ENCODE results near the gene IFNA16. TPM values are rescaled to one million over a fixed set of nuclear protein-coding genes. Genes with fewer than 3 reads are reported as not detected.
"Not testable (repeated sequence)": the region's sequence is repeated elsewhere in the genome, so short reads cannot be mapped to it uniquely, and the experiment has no call there.

The IFNA16 gene
- total RNA-seq, 2 experiments from 2014 or later: not detected

DNA sequence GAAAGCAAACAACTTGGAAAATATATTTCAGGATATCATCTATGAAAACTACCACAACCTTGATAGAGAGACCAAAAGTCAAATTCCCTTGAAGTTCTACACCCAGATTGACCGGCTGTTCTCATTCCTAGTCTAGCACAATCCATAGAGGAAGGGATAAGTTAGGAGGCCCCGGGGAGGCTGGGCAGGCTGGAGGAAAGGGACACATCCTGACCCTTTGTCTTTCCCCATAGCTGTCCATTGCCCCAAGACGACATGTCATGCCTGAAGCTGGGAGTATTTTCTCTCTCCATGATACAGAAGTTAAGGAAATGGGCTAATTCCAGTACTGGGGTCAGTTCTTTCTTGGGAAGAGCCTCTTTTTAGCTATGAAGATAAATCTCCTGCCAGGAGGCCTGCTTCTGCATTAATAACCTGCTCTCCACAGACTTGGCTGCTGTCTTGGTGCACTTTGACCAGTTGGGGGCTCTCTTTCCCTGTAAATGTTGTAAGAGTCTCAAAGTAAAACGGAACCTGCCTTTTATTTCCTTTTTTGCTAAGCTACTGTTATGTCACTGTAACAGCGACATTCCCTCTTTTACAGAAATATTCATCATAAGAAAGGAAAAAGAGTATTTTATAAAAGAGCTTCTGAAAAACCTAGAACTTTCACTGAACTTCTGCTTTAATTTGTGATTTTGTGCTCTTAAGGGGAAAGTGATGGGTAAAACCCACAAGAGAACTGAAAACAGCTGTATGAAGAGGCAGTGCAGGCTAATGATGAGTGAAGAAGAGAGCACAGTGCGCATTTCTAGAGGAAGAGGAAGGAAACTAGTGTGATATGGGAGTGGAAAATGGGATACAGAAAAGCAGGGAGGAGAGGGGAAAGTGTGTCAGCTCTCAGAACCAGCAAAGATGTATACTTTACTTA, 22.0 kb downstream of the IFNA16 start:
- H3K4me1 Mint-ChIP-seq (ENCODE audit: low read depth); H3K36me3 ChIP-seq (ENCODE audit: insufficient read depth, low read length); H3K27me3 Mint-ChIP-seq; H3K27ac ChIP-seq (ENCODE audit: low read depth in 1 of 2, low read length in 2 of 2); H3K36me3 Mint-ChIP-seq (ENCODE audit: low read depth); H3K9me3 ChIP-seq (ENCODE audit: control insufficient read depth in 1 of 2, insufficient read depth in 1 of 2, low read length in 2 of 2); H3K4me1 ChIP-seq (ENCODE audit: insufficient read depth, low read length); H3K4me3 ChIP-seq (ENCODE audit: low read length); H3K9me3 Mint-ChIP-seq; H3K27me3 ChIP-seq (ENCODE audit: control insufficient read depth in 1 of 2, insufficient read depth in 2 of 2, low read length in 2 of 2); H3K27ac Mint-ChIP-seq: not testable (repeated sequence)
- TF ChIP-seq CTCF (IDR thresholded peaks at IDR 0.05): peak; percentile 48
- H3K4me3 Mint-ChIP-seq: peak overlapping the region; percentile 11
- intact Hi-C loops (cut with DNase I, micrococcal nuclease): loop anchor here in 1 of 2 experiments (10.0 kb wide), 1 partner anchor 200 kb away; no protein-coding TSS in a partner anchor
- peak in 6 of 14 experiments; percentile 20 to 68 (median 38) for DNase-seq
- CTCF ChIA-PET: interaction anchor here (0.7 to 1.6 kb wide), 6 partner anchors 9 to 344 kb away, joined by 3 to 6 read pairs (median 4); partner anchors contain the start of gene IFNA21
- POLR2A ChIA-PET: interaction anchor here (0.6 to 0.9 kb wide), 2 partner anchors 201 to 1193 kb away, joined by 3 to 4 read pairs; no protein-coding TSS in a partner anchor
- peak; percentile 88 for ATAC-seq (ENCODE audit: poor library complexity)

GRCh38 chr9:21187487-21187886, 29.6 kb downstream of the IFNA16 start, which contains the start of gene IFNA4:
IFNA4 (minus strand) TSS chr9:21187587; CDS start chr9:21187531, 56 bp downstream.
- H3K9me3 ChIP-seq (ENCODE audit: control insufficient read depth in 1 of 2, insufficient read depth in 1 of 2, low read length in 2 of 2); ATAC-seq (ENCODE audit: poor library complexity); H3K4me3 Mint-ChIP-seq; intact Hi-C loops (cut with DNase I, micrococcal nuclease); DNase-seq; H3K9me3 Mint-ChIP-seq; H3K4me1 Mint-ChIP-seq (ENCODE audit: low read depth); POLR2A ChIA-PET; H3K36me3 Mint-ChIP-seq (ENCODE audit: low read depth); H3K27me3 ChIP-seq (ENCODE audit: control insufficient read depth in 1 of 2, insufficient read depth in 2 of 2, low read length in 2 of 2); H3K4me3 ChIP-seq (ENCODE audit: low read length); H3K36me3 ChIP-seq (ENCODE audit: insufficient read depth, low read length); H3K27me3 Mint-ChIP-seq; H3K4me1 ChIP-seq (ENCODE audit: insufficient read depth, low read length); H3K27ac Mint-ChIP-seq; CTCF ChIA-PET; H3K27ac ChIP-seq (ENCODE audit: low read depth in 1 of 2, low read length in 2 of 2): not testable (repeated sequence)

GRCh38 chr9:21182810-21183736, 34.0 kb downstream of the IFNA16 start:
- not testable (repeated sequence) for H3K27ac Mint-ChIP-seq

More at GRCh38 chr9:21182810-21183736, 34.0 kb downstream of the IFNA16 start:
- H3K9me3 Mint-ChIP-seq; H3K27me3 Mint-ChIP-seq; H3K4me1 ChIP-seq (ENCODE audit: insufficient read depth, low read length); H3K4me1 Mint-ChIP-seq (ENCODE audit: low read depth); H3K27ac ChIP-seq (ENCODE audit: low read depth in 1 of 2, low read length in 2 of 2); H3K27me3 ChIP-seq (ENCODE audit: control insufficient read depth in 1 of 2, insufficient read depth in 2 of 2, low read length in 2 of 2); H3K36me3 Mint-ChIP-seq (ENCODE audit: low read depth); intact Hi-C loops (cut with DNase I, micrococcal nuclease); H3K4me3 Mint-ChIP-seq; H3K4me3 ChIP-seq (ENCODE audit: low read length); H3K9me3 ChIP-seq (ENCODE audit: control insufficient read depth in 1 of 2, insufficient read depth in 1 of 2, low read length in 2 of 2); H3K36me3 ChIP-seq (ENCODE audit: insufficient read depth, low read length): not testable (repeated sequence)
- ChIA-PET CTCF (interaction anchor here (1.2 to 1.7 kb wide), 3 partner anchors 9 to 21 kb away, joined by 3 to 6 read pairs (median 6); no protein-coding TSS in a partner anchor), POLR2A (interaction anchor here (0.6 to 0.7 kb wide), 3 partner anchors 9 to 764 kb away, joined by 3 to 4 read pairs (median 3); no protein-coding TSS in a partner anchor)
- ATAC-seq (ENCODE audit: poor library complexity): peak; percentile 84
- DNase-seq: peak in 5 of 14 experiments; percentile 5 to 54 (median 39)
- TF ChIP-seq CTCF (IDR thresholded peaks at IDR 0.05): peak; percentile 60

All from CD4-positive, alpha-beta T cell (primary cell).